Neural cell (in vitro differentiated cells): Measurements from ENCODE around the gene CYP8B1. TPM values are rescaled to one million over a fixed set of nuclear protein-coding genes. Genes with fewer than 3 reads are reported as not detected.

Source experiments
- H2AFZ ChIP-seq: fragments of 200-600, 300-800 bp; sonication (generic), shearing (Covaris generic); 2 replicates; pipeline ENCODE4 v1.6.0; 2014; ENCODE audit warnings: low read depth, mild to moderate bottlenecking, antibody characterized with exemption, low read length, moderate library complexity
- H3F3A ChIP-seq: fragments of 200-600 bp; shearing (Covaris generic); 2 replicates; pipeline ENCODE4 v1.6.1; 2016; ENCODE audit warnings: mild to moderate bottlenecking, moderate library complexity, mixed read lengths, antibody characterized with exemption, low read length; ENCODE audit not compliant: insufficient read depth, poor library complexity, severe bottlenecking
- H3K27ac ChIP-seq: fragments of 200-600, 300-800 bp; sonication (generic), shearing (Covaris generic); 2 replicates; pipeline ENCODE4 v1.5.1; 2014; ENCODE audit warnings: mild to moderate bottlenecking, low read length, moderate library complexity
- H3K27me3 ChIP-seq: fragments of 300-800, 200-600 bp; sonication (generic), shearing (Covaris generic); 2 replicates; pipeline ENCODE4 v1.6.0; 2014; ENCODE audit warnings: mild to moderate bottlenecking, low read depth, low read length, moderate library complexity; ENCODE audit not compliant: insufficient read depth
- H3K36me3 ChIP-seq: fragments of 300-800, 200-600 bp; sonication (generic), shearing (Covaris generic); 2 replicates; pipeline ENCODE4 v1.5.1; 2014; ENCODE audit warnings: mild to moderate bottlenecking, antibody characterized with exemption, low read length, moderate library complexity; ENCODE audit not compliant: insufficient read depth
- H3K4me2 ChIP-seq: fragments of 300-800, 200-600 bp; sonication (generic), shearing (Covaris generic); 2 replicates; pipeline ENCODE4 v1.6.0; 2014; ENCODE audit warnings: mild to moderate bottlenecking, low read length
- H3K4me3 ChIP-seq: fragments of 300-800, 200-600 bp; sonication (generic), shearing (Covaris generic); 2 replicates; pipeline ENCODE4 v1.5.1; 2014; ENCODE audit warnings: mild to moderate bottlenecking, low read length, moderate library complexity
- H3K79me2 ChIP-seq: fragments of 200-600 bp; shearing (Covaris generic); replicated peaks from 2 replicates; pipeline ENCODE4 v1.6.0; 2014; ENCODE audit warnings: mild to moderate bottlenecking, low read length, moderate library complexity; ENCODE audit not compliant: insufficient read depth
- H3K9ac ChIP-seq: fragments of 300-800, 200-600 bp; sonication (generic), shearing (Covaris generic); 2 replicates; pipeline ENCODE4 v1.6.1; 2016; ENCODE audit warnings: mild to moderate bottlenecking, low read length, mixed read lengths
- H3K9me2 ChIP-seq: fragments of 200-600 bp; shearing (Covaris generic); 2 replicates; pipeline ENCODE4 v1.6.1; 2016; ENCODE audit warnings: mild to moderate bottlenecking, low read length, mixed read lengths; ENCODE audit not compliant: insufficient read depth
- H3K9me3 ChIP-seq: fragments of 200-600, 300-800 bp; sonication (generic), shearing (Covaris generic); 2 replicates; pipeline ENCODE4 v1.6.1; 2016; ENCODE audit warnings: mild to moderate bottlenecking, mixed run types, low read length, moderate library complexity, mixed read lengths
- H4K20me1 ChIP-seq: fragments of 200-600 bp; shearing (Covaris generic); 2 replicates; pipeline ENCODE4 v1.6.1; 2016; ENCODE audit warnings: mild to moderate bottlenecking, mixed run types; ENCODE audit not compliant: insufficient read depth
- CTCF ChIP-seq: fragments of 450-650 bp; IDR thresholded peaks from 2 replicates; pipeline ENCODE4 v1.5.1; 2014; ENCODE audit warnings: antibody characterized with exemption, mild to moderate bottlenecking, moderate library complexity; ENCODE audit not compliant: poor library complexity, severe bottlenecking
- EP300 ChIP-seq: fragments of 450-650 bp; conservative IDR thresholded peaks from 2 replicates; pipeline ENCODE4 v1.6.1; 2014; ENCODE audit warnings: antibody characterized with exemption, mild to moderate bottlenecking, moderate library complexity; ENCODE audit not compliant: poor library complexity, severe bottlenecking
- EZH2 ChIP-seq: fragments of 200-600, 300-800 bp; shearing (Covaris generic), sonication (generic); IDR thresholded peaks from 2 replicates; pipeline ENCODE4 v1.6.1; 2014; ENCODE audit warnings: antibody characterized with exemption, low read length, borderline replicate concordance, mild to moderate bottlenecking; ENCODE audit not compliant: insufficient read depth, poor library complexity, severe bottlenecking
- MXI1 ChIP-seq: fragments of 450-650 bp; conservative IDR thresholded peaks from 2 replicates; pipeline ENCODE4 v1.6.1; 2014; ENCODE audit warnings: antibody characterized with exemption, mild to moderate bottlenecking; ENCODE audit not compliant: poor library complexity, severe bottlenecking
- POLR2AphosphoS5 ChIP-seq: IDR thresholded peaks from 2 replicates; pipeline ENCODE4 v1.6.1; 2012
- RAD21 ChIP-seq: fragments of 450-650 bp; conservative IDR thresholded peaks from 2 replicates; pipeline ENCODE4 v1.6.1; 2014; ENCODE audit warnings: antibody characterized with exemption, mild to moderate bottlenecking, moderate library complexity
- REST ChIP-seq: IDR thresholded peaks from 2 replicates; pipeline ENCODE4 v1.6.1; 2012; ENCODE audit warnings: borderline replicate concordance
- SMC3 ChIP-seq: fragments of 450-650 bp; conservative IDR thresholded peaks from 2 replicates; pipeline ENCODE4 v1.6.1; 2014; ENCODE audit warnings: antibody characterized with exemption, mild to moderate bottlenecking, moderate library complexity; ENCODE audit not compliant: poor library complexity
- TAF1 ChIP-seq: IDR thresholded peaks from 2 replicates; pipeline ENCODE4 v1.6.1; 2012; ENCODE audit warnings: low read depth
- polyA plus RNA-seq: library from polyadenylated mRNA; depleted of rRNA; stranded (reverse); fragments of >200 nt; gene quantifications from 2 replicates; pipeline ENCODE4 v1.2.3, GENCODE V29; 2014

The CYP8B1 gene
- polyA plus RNA-seq, 1 donor from 2014 or later: not detected

- H4K20me1 ChIP-seq: no peaks in the 10 kb centered on the region
- no peaks in the 10 kb centered on the region for H3K9me3 ChIP-seq
- TF ChIP-seq POLR2AphosphoS5 (no peak), CTCF (no peak), RAD21 (no peak), EP300 (no peak), MXI1 (no peak)
- H3K4me3 ChIP-seq: no peak overlapping the region
- H3F3A ChIP-seq: no peaks in the 10 kb centered on the region
- no peak overlapping the region for H3K9ac ChIP-seq
- H3K36me3 ChIP-seq: no peaks in the 10 kb centered on the region
- H3K79me2 ChIP-seq: no peaks in the 10 kb centered on the region
- H3K27ac ChIP-seq: no peak overlapping the region
- no peak overlapping the region for H2AFZ ChIP-seq
- H3K4me2 ChIP-seq: no peak overlapping the region
- H3K9me2 ChIP-seq: no peaks in the 10 kb centered on the region
- H3K27me3 ChIP-seq: no peaks in the 10 kb centered on the region
Observed at GRCh38 chr3:42855219-42855546, 20.5 kb downstream of the CYP8B1 start.

DNA sequence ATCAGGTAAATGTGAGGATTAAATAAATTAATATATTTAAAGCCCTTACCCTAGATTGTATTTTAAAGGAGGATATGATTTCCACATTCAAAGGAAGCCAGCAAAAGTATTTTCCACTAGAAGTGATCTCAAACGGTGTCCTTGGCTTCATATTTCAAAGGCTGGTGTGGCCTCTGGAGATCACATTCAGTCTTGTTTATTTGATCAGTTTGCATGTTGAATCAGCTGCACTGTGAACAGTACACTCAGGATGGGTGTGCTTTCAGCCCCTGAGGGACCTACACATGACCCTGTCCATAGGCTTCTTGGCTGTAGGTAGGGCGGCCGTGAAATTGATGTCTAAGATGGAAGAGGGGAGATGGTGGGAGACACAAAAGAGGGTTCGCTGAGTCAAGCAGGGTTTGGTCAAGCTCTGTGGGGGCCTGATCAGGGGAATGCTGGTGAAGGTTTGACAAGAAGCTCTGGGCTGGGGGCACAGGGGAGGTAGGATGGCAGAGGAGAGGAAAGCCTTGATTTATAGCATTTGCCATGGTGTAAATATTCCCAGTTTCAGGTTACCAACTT lies 21.9 kb downstream of the CYP8B1 start:
- Histone ChIP-seq H3K9me3 (no peaks in the 10 kb centered on the region), H3F3A (no peaks in the 10 kb centered on the region), H3K27me3 (no peaks in the 10 kb centered on the region), H2AFZ (no peak overlapping the region), H3K27ac (no peak overlapping the region), H3K4me2 (no peak overlapping the region), H3K9ac (no peak overlapping the region), H3K4me3 (no peak overlapping the region), H3K79me2 (no peaks in the 10 kb centered on the region), H3K9me2 (no peaks in the 10 kb centered on the region), H4K20me1 (no peaks in the 10 kb centered on the region), H3K36me3 (no peaks in the 10 kb centered on the region)
- TF ChIP-seq EP300 (no peak), RAD21 (no peak), REST (no peak), TAF1 (no peak), POLR2AphosphoS5 (no peak), CTCF (no peak), EZH2 (no peak), SMC3 (no peak), MXI1 (no peak)
